ENCODE measurements around the gene STK38L. TPM values are rescaled to one million over a fixed set of nuclear protein-coding genes. Genes with fewer than 3 reads are reported as not detected.

The STK38L gene
- total and polyA plus RNA-seq, 2 of the 8 experiments (the other 6 are each of a cell fraction or from before 2014, with no cell fraction given) = 8.1 to 63.6 TPM

DNA sequence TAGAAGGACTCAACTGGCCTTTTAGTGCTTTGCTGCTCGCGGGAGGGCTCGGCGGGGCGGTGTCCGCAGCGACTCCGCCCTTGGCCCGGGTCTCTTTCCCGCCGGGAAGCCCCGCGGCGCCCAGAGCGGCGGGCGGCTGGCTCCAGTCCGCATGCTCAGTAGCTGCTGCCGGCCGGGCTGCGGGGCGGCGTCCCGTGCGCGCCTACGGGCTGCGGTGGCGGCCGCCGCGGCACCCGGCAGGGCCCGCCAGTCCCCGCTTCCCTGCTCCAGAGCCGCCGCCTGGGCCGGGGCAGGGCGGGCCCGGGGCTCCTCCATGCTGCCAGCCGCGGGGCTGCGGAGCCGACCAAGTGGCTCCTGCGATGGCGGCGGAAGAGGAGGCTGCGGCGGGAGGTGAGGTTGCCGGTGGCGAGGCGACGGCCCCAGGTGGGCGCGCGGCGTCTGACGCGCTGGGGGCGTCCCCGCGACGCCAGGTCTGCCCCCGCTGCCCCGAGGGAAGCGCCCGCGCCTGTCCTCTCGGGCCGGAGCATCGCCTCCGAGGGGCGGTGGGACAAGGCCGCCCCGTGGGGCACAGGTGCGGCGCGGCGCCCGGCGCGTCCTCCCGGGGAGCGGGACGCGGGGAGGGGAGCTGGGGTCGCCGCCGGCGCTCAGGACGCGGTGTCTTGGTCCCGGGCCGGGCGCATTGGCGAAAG is 88.8 kb downstream of the STK38L start, which contains the start of gene BMAL2 (continued):
- TF ChIP-seq, protein P1, sequence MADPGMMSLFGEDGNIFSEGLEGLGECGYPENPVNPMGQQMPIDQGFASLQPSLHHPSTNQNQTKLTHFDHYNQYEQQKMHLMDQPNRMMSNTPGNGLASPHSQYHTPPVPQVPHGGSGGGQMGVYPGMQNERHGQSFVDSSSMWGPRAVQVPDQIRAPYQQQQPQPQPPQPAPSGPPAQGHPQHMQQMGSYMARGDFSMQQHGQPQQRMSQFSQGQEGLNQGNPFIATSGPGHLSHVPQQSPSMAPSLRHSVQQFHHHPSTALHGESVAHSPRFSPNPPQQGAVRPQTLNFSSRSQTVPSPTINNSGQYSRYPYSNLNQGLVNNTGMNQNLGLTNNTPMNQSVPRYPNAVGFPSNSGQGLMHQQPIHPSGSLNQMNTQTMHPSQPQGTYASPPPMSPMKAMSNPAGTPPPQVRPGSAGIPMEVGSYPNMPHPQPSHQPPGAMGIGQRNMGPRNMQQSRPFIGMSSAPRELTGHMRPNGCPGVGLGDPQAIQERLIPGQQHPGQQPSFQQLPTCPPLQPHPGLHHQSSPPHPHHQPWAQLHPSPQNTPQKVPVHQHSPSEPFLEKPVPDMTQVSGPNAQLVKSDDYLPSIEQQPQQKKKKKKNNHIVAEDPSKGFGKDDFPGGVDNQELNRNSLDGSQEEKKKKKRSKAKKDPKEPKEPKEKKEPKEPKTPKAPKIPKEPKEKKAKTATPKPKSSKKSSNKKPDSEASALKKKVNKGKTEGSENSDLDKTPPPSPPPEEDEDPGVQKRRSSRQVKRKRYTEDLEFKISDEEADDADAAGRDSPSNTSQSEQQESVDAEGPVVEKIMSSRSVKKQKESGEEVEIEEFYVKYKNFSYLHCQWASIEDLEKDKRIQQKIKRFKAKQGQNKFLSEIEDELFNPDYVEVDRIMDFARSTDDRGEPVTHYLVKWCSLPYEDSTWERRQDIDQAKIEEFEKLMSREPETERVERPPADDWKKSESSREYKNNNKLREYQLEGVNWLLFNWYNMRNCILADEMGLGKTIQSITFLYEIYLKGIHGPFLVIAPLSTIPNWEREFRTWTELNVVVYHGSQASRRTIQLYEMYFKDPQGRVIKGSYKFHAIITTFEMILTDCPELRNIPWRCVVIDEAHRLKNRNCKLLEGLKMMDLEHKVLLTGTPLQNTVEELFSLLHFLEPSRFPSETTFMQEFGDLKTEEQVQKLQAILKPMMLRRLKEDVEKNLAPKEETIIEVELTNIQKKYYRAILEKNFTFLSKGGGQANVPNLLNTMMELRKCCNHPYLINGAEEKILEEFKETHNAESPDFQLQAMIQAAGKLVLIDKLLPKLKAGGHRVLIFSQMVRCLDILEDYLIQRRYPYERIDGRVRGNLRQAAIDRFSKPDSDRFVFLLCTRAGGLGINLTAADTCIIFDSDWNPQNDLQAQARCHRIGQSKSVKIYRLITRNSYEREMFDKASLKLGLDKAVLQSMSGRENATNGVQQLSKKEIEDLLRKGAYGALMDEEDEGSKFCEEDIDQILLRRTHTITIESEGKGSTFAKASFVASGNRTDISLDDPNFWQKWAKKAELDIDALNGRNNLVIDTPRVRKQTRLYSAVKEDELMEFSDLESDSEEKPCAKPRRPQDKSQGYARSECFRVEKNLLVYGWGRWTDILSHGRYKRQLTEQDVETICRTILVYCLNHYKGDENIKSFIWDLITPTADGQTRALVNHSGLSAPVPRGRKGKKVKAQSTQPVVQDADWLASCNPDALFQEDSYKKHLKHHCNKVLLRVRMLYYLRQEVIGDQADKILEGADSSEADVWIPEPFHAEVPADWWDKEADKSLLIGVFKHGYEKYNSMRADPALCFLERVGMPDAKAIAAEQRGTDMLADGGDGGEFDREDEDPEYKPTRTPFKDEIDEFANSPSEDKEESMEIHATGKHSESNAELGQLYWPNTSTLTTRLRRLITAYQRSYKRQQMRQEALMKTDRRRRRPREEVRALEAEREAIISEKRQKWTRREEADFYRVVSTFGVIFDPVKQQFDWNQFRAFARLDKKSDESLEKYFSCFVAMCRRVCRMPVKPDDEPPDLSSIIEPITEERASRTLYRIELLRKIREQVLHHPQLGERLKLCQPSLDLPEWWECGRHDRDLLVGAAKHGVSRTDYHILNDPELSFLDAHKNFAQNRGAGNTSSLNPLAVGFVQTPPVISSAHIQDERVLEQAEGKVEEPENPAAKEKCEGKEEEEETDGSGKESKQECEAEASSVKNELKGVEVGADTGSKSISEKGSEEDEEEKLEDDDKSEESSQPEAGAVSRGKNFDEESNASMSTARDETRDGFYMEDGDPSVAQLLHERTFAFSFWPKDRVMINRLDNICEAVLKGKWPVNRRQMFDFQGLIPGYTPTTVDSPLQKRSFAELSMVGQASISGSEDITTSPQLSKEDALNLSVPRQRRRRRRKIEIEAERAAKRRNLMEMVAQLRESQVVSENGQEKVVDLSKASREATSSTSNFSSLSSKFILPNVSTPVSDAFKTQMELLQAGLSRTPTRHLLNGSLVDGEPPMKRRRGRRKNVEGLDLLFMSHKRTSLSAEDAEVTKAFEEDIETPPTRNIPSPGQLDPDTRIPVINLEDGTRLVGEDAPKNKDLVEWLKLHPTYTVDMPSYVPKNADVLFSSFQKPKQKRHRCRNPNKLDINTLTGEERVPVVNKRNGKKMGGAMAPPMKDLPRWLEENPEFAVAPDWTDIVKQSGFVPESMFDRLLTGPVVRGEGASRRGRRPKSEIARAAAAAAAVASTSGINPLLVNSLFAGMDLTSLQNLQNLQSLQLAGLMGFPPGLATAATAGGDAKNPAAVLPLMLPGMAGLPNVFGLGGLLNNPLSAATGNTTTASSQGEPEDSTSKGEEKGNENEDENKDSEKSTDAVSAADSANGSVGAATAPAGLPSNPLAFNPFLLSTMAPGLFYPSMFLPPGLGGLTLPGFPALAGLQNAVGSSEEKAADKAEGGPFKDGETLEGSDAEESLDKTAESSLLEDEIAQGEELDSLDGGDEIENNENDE (IDR thresholded peaks at IDR 0.05; ENCODE audit: insufficient replicate concordance, low read length) = no peak
- TF ChIP-seq CBX5 (IDR thresholded peaks at IDR 0.05; ENCODE audit: low read depth, low read length) (no peak), SRF (IDR thresholded peaks at IDR 0.05; ENCODE audit: low read depth, low read length) (no peak), BRCA1 (IDR thresholded peaks at IDR 0.05; ENCODE audit: low read depth, low read length) (no peak), POLR2A (IDR thresholded peaks at IDR 0.05; ENCODE audit: control extremely low read depth in 1 of 2, low read depth in 2 of 2, low read length in 2 of 2) (peak in 1 of 2 experiments; percentile 68; a peak in 1 of 3 replicates), NANOG (IDR thresholded peaks at IDR 0.05; ENCODE audit: insufficient read depth, low read depth, low read length, poor library complexity, severe bottlenecking) (no peak), CREB1 (IDR thresholded peaks at IDR 0.05) (peak; percentile 93), TAF7 (optimal IDR thresholded peaks at IDR 0.05; ENCODE audit: borderline replicate concordance, low read depth, low read length) (peak; percentile 20), BACH1 (IDR thresholded peaks at IDR 0.05; ENCODE audit: low read length) (no peak)
- TF ChIP-seq, protein P2, sequence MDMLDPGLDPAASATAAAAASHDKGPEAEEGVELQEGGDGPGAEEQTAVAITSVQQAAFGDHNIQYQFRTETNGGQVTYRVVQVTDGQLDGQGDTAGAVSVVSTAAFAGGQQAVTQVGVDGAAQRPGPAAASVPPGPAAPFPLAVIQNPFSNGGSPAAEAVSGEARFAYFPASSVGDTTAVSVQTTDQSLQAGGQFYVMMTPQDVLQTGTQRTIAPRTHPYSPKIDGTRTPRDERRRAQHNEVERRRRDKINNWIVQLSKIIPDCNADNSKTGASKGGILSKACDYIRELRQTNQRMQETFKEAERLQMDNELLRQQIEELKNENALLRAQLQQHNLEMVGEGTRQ (IDR thresholded peaks at IDR 0.05; ENCODE audit: low read length) = no peak

Measured in H1 (cell line).